NCI-H2107 (cell line): ENCODE data around the gene NUP42.
"Not testable (repeated sequence)": the region's sequence is repeated elsewhere in the genome, so short reads cannot be mapped to it uniquely, and the experiment has no call there.

ENCODE experiments used
- DNase-seq: peaks from one replicate; lab custom pipeline; 2025; lab: John Stamatoyannopoulos, UW

The NUP42 gene, protein sequence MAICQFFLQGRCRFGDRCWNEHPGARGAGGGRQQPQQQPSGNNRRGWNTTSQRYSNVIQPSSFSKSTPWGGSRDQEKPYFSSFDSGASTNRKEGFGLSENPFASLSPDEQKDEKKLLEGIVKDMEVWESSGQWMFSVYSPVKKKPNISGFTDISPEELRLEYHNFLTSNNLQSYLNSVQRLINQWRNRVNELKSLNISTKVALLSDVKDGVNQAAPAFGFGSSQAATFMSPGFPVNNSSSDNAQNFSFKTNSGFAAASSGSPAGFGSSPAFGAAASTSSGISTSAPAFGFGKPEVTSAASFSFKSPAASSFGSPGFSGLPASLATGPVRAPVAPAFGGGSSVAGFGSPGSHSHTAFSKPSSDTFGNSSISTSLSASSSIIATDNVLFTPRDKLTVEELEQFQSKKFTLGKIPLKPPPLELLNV

DNA sequence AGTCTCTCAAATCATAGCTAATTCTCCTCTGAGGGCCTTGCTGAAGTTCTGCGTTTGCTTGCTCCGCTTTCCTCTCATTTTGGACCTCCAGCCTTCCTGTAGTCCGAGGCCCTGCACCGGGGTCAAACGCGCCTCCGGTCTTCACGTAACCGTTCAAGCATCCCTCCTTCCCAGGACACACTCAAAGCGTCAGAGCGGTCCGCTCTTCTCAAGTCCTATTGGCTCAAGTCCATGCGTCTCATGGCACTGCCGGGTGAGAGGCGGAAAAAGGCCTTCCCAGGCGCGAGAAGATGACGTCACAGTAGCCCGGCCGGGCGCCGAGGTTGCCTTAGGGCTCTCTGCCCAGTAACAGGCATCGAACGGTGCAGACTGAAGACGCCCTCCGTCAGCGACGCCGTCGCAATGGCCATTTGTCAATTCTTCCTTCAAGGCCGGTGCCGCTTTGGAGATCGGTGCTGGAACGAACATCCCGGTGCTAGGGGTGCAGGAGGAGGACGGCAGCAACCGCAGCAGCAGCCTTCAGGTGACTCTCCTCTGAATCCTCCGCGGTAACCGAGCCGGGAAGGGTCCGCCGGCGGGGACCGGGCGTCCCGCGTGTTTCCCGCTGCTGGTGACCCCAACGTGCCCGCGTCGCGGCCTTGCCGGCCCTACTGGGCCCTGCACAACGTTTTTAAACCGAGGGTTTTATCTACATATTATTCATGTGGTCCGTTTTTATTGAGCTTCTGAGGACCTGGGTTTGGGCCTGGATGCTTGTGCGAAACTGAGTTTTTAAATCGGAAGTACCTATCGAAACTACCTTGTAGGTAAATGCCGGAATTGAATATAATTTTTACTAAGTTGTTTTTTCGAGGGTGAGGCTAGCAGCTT is at the start of gene NUP42:
Gene NUP42, plus strand, starts transcription at position 365 of the 870 bp plus-strand sequence. Its CDS starts 38 bp downstream, at position 403.
- DNase-seq: peak; percentile 99

DNA sequence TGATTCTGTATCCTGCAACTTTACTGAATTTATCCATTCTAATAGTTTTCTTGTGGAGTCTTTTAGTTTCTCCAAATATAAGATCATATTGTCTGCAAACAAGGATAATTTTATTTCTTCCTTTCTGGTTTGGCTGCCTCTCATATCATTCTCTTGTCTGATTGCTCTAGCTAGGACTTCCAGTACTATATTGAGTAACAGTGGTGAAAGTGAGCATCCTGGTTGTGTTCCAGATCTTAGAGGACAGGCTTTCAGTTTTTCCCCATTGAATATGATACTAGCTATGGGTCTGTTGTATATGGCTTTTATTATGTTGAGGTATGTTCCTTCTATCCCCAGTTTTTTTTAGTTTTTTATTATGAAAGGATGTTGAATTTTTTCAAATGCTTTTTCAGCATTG is 48.1 kb upstream of the NUP42 start:
- DNase-seq: no peak

DNA sequence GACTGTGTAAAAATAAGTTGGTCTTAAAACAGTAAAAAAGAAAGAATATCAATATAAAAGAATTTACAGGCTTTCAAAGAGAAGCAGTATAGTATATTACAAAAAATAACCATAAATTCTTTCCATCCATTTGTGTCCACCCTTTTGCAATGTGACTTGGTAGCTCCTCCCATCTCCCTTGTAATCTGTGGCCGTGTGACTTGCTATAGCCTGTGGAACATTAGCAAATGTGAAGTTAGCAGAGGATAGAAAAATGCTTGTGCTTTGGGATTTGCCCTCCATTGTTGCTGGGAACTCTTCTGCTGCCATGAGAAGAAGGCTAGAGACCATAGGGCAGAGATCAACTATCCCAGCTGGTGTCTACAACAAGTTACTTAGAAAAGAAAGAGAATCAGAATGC is 46.1 kb upstream of the NUP42 start:
- DNase-seq: no peak

DNA sequence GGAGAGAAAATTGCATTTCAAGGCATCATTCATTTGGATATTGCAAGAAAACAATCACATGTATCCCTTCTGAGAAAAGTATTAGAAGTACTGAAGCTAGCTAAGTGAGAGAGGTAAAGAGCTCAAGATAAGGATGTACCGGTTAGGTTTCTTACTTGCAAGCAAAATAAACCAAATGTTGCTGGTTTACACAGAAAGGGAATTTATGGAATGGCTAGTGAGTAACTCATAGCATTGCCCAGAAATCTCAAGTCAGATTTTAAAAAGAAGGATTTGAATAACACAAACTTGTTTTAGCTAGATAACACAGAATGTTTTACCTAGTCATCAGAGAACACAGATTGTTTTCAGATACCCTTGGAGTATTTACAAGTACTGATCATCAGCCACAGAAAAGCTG is 45.6 kb upstream of the NUP42 start:
- DNase-seq: no peak

DNA sequence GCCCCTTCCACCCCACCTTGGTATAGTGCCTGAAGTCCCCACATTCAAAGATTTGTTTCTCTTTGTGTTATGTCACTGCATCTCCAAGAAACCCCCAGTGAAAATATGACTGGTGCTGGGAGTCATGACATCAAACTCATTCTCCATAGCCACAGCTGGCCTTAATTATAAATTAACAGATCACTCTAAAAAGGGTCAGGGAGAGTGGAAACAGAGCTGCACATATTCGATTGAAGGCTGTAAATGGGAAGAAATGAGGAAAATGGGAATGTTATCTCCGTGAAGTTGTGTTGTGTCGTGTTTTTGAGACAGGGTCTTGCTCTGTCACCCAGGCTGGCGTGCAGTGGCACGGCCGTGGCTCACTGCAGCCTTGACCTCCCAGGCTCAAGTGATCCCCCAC is 24.2 kb upstream of the NUP42 start:
- DNase-seq: no peak

DNA sequence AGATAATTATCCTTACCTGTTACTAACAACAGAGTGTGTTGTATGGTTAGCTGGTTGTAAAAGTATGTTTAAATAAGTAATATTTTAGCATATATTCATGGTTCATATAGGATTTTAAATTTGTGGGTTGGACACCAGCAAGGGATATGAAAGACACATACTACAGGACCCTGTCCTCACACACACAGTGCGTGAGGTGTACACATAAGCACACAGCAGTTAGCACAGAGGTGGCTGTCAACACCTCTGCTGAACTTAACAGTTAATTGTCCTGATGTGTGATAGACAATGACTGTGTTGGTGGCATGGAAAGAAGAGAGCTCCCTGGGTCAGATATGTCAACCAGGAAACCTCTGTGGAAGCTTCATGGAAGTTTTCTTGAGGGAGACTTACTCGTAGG is 23.3 kb upstream of the NUP42 start:
- DNase-seq: no peak

DNA sequence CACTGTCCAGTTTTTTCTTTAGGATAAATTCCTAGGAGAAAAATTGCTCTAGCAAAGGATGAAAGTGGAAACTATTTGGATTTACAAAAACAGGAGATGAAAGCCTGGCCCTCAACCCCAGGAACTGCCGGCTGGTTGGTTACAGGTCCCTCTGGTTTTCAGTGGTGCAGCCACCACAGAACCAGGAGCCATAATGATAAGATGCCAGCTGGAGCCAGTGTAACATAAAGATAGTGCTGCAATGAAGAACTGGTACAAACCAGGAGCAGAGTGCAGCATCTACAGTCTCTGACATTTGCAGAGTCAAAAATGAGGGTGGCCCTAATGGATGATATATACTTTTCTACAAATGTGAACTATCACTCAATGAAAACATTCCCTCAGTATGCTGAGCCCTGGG is 20.4 kb upstream of the NUP42 start:
- DNase-seq: no peak

DNA sequence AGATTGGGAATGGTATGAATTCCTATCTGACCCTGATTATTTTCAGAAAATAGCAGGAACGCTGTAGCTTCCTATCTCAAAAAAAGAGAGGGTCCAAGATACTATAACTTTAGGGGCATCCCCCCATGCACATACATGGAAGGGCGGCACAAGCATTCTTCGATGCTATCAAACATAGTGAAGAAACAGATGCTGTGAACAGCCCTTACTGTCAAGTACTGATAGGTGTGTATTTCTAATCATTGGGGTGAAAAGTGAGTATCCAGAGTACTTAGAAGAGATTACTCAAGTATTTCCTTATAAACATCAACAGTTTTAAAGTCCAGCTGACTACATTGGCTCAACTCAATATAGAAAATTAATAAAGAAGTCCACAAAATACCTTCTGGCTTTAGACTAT is 17.0 kb upstream of the NUP42 start:
- DNase-seq: no peak

DNA sequence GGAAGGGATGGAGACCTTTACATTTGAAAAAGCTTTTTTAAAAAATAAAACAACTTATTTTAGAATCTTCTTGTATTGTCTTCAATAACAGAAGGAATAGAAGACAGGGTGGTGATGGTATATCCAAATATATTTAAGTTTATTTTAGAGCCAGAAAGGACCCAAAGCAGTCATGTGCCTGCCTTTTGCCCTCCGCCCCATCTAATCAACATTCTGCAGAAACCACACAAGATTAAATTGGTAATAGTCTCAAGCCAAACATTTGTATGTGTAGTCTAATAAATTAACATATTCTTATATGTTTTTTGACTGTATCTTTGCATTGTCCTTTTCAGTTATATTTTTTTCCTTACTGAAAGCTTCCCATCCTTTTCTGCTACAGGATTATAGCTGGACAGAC is 16.5 kb upstream of the NUP42 start:
- no peak for DNase-seq

DNA sequence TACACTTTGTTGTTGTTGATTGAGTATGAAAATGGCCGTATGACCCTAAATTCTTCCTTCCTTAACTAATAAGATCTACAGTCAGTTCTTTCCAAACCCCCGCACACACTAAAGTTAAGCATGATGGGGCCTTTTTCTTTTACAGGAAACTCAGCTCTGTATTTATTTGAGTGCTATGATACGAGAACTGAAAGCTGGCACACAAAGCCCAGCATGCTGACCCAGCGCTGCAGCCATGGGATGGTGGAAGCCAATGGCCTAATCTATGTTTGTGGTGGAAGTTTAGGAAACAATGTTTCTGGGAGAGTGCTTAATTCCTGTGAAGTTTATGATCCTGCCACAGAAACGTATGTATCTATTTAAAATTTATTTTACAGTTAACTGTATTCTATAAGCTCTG is 14.2 kb upstream of the NUP42 start:
- DNase-seq: no peak

DNA sequence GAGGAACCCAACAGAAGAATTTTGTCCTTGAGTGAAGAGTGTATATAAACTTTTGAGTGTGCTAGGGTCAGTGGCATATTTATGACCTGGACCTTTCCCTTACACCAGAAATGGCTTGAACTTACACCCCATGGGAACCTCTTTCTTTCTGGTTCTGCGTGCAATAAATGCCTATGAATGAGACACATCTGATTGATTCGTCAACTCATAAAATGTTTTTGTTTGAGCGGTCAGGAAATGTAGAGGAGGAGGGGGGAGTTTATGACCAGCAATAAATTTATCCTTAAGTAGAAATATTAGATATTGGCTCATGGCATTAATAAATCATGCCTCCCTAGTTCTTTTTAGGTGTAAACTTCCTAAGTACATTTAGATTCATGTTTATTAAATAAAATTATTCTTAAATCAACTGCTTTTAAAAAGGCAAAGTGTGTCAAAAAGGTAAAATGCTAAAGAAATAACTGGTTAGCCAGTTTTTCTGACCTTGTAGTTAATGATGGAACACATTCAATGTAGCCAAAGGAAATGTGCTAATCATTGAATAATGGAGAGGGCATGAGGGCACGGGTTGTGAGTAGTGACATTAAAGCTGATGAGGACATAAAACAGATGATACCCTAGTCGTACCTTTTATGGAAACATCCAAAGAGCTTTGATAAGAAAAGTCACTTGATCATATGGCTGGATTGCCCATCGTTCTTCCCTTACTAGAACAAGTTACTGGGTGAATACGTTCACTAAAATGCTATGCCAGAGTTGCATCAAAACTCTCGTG is 13.6 kb upstream of the NUP42 start:
- DNase-seq: no peak

DNA sequence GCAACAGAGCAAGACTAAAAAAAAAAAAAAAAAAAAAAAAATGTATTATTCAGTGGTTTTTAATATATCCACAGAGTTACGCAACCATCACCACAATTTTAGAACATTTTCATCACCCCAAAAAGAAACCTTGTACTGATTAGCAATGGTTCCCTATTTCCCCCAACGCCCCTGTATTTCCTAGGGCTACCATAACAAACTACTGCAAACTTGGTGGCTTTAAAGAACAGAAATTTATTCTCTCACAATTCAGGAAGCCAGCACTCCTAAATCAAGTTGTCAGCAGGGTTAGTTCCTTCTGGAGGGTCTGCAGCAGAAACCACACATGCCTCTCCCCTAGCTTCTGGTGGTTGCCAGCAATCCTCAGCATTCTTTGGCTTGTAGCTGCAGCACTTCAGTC is 5.9 kb upstream of the NUP42 start:
- DNase-seq: no peak

DNA sequence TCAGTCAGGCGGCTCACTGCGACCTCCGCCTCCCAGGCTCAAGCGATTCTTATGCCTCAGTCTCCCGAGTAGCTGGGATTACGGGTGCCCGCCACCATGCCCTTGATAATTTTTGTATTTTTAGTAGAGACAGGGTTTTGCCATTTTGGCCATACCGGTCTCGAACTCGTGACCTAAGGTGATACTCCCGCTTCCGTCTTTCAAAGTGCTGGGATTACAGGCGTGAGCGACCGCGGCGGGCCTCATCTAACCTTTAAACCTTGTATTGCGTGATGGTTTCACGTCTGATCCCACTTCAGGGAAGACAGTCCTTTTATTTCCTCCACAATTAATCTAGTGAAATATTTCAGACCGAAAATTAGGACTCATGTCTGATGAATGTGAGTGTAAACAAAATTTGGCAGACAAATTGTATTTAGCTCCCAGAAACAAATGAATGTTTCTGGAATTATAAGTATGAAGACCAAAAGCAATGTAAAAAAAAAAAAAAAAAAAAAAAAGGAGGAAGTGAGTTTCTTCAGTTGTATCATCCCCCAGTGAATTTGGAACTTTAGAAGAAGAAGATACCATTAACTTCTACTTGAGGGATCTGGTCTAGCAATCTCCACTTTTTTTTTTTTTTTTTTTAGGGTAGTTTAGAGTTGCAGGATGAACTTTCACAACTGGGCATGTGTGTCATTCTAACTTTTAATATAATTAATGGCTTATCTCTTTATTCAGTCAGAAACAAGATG is 1.6 kb downstream of the NUP42 start:
- DNase-seq: no peak

DNA sequence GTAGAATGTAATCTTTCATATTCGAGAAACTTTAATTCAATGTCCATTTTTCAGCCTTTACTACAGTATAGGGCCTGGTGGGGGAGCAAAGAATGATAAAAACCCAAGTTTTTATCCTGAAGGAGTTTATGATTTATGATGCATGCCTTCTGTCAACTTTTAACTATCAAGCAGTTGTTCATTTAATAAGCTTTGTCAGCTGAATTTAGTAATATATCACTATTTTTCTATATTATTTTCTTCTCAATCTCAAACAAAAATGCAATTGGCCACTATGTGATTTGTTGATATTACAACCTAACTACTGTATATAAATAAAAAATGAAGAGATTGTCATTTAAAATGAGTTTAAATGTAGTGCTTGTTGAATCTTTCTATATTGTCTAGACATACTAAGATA is 2.4 kb downstream of the NUP42 start:
- DNase-seq: no peak

DNA sequence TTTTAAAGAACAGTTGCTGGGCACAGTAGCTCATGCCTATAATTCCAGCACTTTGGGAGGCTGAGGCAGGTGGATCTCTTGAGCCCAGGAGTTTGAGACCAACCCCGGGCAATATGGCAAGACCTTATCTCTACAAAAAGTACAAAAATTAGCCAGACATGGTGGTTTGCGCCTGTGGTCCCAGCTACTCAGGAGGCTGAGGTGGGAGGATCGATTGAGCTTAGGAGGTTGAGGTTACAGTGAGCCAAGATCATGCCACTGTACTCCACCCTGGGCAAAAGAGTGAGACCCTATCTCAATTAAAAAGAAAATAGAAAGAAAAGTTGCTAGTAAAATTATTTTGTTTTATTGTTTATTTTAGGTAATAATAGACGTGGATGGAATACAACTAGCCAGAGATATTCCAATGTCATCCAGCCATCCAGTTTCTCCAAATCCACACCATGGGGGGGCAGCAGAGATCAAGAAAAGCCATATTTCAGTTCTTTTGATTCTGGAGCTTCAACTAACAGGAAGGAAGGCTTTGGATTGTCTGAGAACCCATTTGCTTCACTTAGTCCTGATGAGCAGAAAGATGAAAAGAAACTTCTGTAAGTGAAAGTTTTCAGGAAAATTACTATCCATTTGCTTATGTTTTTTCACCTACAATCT is 3.0 kb downstream of the NUP42 start:
- DNase-seq: no peak

DNA sequence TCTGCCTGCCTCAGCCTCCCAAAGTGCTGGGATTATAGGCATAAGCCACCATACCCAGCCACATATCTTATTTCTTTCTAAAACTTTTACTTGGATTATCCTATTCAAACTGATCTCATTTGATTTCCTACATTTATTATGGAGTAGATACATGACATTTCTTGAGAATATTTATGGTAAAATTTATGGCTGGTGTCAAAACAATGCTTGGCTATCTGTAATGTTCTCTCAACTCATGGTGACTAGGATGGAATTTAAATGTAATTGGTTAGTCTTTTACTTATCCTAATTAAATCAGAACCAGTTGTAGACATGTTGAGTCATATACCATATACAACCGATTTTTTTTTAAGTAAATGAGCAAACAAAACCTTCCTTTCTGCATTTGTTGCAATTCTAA is 4.1 kb downstream of the NUP42 start:
- no peak for DNase-seq

DNA sequence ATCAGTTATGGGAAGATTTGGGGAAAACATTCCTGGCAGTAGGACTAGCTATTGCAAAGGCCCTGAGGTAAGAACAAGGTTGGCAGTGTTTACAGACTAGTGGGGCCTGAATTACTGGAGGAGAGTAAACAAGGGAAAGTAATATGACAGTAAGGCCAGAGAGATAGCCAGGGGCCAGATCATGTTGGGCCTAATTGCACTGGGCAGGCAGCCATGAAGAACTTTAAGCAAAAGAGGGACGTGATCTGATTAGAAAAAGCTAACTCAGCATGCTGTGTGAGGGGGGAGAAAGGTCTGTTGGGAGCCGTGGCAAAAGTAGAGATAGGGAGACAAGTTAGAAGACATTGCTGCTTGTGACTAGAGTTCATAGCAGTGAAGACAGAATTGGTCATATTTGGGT is 9.2 kb downstream of the NUP42 start:
- no peak for DNase-seq

DNA sequence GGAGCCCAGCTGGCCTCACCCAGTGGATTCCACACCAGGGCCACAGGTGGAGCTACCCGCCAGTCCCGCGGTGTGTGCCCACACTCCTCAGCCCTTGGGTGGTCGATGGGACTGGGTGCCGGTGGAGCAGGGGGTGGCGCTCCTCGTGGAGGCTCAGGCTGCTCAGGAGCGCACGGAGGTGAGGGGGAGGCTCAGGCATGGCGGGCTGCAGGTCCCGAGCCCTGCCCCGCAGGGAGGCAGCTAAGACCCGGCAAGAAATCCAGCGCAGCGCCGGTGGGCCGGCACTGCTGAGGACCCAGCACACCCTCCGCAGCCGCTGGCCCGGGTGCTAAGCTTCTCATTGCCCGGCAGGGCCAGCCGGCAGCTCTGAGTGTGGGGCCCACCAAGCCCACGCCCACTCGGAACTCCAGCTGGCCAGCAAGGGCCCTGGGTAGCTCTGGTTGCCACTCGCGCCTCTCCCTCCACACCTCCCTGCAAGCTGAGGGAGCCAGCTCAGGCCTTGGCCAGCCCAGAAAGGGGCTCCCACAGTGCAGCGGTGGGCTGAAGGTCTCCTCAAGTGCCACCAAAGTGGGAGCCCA is 11.9 kb downstream of the NUP42 start:
- not testable (repeated sequence) for DNase-seq

DNA sequence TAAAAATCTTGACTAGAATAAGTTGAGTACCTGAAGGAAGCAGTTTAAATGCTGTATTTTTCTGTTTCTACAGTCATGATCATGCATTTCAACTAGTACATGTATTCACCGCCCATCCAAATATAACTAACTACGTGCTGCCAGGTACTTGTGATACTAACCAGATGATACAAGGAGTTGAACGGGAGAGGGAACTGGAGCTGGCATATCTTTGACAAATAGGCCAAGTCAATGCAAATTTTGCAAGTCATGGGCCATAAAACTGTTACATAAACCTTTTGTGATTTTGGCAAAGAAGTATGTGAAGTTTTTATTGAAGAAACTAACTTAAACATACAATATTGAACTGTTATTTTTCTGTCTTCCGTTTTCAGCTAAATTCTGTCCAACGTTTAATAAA is 14.5 kb downstream of the NUP42 start:
- no peak for DNase-seq

DNA sequence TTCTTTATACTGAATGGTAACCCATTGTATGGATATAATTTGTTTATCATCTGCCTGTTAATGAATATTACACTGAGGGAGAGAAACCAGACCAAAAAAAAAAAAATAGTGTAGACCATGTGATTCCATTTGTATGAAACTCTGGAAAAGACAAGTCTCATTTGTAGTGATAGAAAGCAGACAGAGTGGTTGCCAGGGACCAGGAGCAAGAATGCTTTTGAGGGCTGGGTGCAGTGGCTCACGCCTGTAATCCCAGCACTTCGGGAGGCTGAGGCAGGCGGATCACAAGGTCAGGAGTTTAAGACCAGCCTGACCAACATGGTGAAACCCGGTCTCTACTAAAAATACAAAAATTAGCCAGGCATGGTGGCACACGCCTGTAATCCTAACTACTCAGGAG is 15.9 kb downstream of the NUP42 start:
- not testable (repeated sequence) for DNase-seq

DNA sequence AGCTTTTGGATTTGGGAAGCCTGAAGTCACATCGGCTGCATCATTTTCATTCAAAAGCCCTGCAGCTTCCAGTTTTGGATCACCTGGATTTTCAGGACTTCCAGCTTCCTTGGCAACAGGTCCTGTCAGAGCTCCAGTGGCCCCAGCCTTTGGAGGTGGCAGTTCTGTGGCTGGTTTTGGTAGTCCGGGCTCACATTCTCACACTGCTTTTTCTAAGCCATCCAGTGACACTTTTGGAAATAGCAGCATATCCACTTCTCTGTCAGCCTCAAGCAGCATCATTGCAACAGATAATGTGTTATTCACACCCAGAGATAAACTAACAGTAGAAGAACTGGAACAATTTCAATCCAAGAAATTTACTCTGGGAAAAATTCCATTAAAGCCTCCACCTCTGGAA is 18.5 kb downstream of the NUP42 start:
- no peak for DNase-seq
